ENCODE measurements around the gene MED31. TPM values are rescaled to one million over a fixed set of nuclear protein-coding genes. Genes with fewer than 3 reads are reported as not detected.

MED31 gene
- 10 to 100 TPM; 12.8 to 16.6 TPM for total RNA-seq
- polyA plus RNA-seq (2013, experiment 1 of 2): 25.6 TPM
- 22.8 TPM for polyA plus RNA-seq (2013, experiment 2 of 2)
- long read RNA-seq, experiment 1, transcript MED31-201 (4 exons, 1,654 nt): major isoform, 6 of 8 reads
- long read RNA-seq, experiment 1, partial matches to known transcripts: 0 of 8 reads
- long read RNA-seq, experiment 1, other reads (novel, unspliced or antisense): 1 of 8 reads
- long read RNA-seq, experiment 2, transcript MED31-201 (4 exons, 1,654 nt): major isoform, 6 of 6 reads
- long read RNA-seq, experiment 2, partial matches to known transcripts: 0 of 6 reads
- long read RNA-seq, experiment 2, other reads (novel, unspliced or antisense): 0 of 6 reads
- long read RNA-seq, experiment 3, partial matches to known transcripts: 3 of 11 reads
- long read RNA-seq, experiment 3, other reads (novel, unspliced or antisense): 5 of 11 reads
- long read RNA-seq, experiment 4: 0 reads

- 4 to 6% methylated on average over 10 to 35 of the region's 35 CpGs for WGBS, 2 experiments (ENCODE audit: insufficient coverage in 1 of 2, insufficient read length in 1 of 2)
- Mint-ChIP-seq H3K4me1 (peaks cover 31% of the 10 kb centered on the region), H3K27me3 (ENCODE audit: insufficient read depth) (peaks cover 43% of the 10 kb centered on the region), H3K36me3 (ENCODE audit: low read depth) (peaks cover 11% of the 10 kb centered on the region), H3K9me3 (no peaks in the 10 kb centered on the region), H3K4me3 (peak within 1 kb of the TSS; percentile 98), H3K27ac (peak within 1 kb of the TSS; percentile 98)
- no peak for TF ChIP-seq CTCF (conservative IDR thresholded peaks at IDR 0.05)
- Histone ChIP-seq H3K27me3 (ENCODE audit: control insufficient read depth, insufficient read depth, low read length, poor library complexity, severe bottlenecking) (peaks cover 31% of the 10 kb centered on the region), H3K4me1 (ENCODE audit: control insufficient read depth, insufficient read depth, low read length) (peaks cover 3% of the 10 kb centered on the region), H3K9ac (ENCODE audit: extremely low read depth, low read length, poor library complexity, severe bottlenecking) (peak within 1 kb of the TSS; percentile 97), H3K4me3 (ENCODE audit: low read length) (peak within 1 kb of the TSS; percentile 98), H3K36me3 (ENCODE audit: control insufficient read depth, insufficient read depth, low read length) (peaks cover 25% of the 10 kb centered on the region), H3K27ac (ENCODE audit: low read depth, low read length) (peak within 1 kb of the TSS; percentile 96), H3K9me3 (ENCODE audit: control insufficient read depth, low read length) (no peaks in the 10 kb centered on the region)
- peak; percentile 100 for DNase-seq
Observed at GRCh38 chr17:6651354-6651918, at the start of gene MED31, which contains the start of gene C17orf100. Gene MED31 (minus strand): TSS chr17:6651605. CDS start chr17:6651528, 77 bp downstream. Gene C17orf100 (plus strand): TSS chr17:6651762. CDS start chr17:6651914, 152 bp downstream.

- Histone ChIP-seq H3K4me1 (ENCODE audit: control insufficient read depth, insufficient read depth, low read length) (no peaks in the 10 kb centered on the region), H3K36me3 (ENCODE audit: control insufficient read depth, insufficient read depth, low read length) (no peaks in the 10 kb centered on the region), H3K27ac (ENCODE audit: low read depth, low read length) (no peak overlapping the region), H3K9ac (ENCODE audit: extremely low read depth, low read length, poor library complexity, severe bottlenecking) (no peak overlapping the region), H3K27me3 (ENCODE audit: control insufficient read depth, insufficient read depth, low read length, poor library complexity, severe bottlenecking) (no peaks in the 10 kb centered on the region), H3K9me3 (ENCODE audit: control insufficient read depth, low read length) (no peaks in the 10 kb centered on the region), H3K4me3 (ENCODE audit: low read length) (no peak overlapping the region)
- Mint-ChIP-seq H3K36me3 (ENCODE audit: low read depth) (no peaks in the 10 kb centered on the region), H3K27me3 (ENCODE audit: insufficient read depth) (peaks cover 14% of the 10 kb centered on the region), H3K9me3 (no peaks in the 10 kb centered on the region), H3K4me3 (no peak overlapping the region), H3K4me1 (peaks cover 4% of the 10 kb centered on the region), H3K27ac (no peak overlapping the region)
- no peak for TF ChIP-seq CTCF (conservative IDR thresholded peaks at IDR 0.05)
- WGBS, 2 experiments (ENCODE audit: insufficient coverage in 1 of 2, insufficient read length in 1 of 2): 93 to 94% methylated on average over 8 of the region's 8 CpGs
- peak; percentile 44 for DNase-seq
Observed at GRCh38 chr17:6700948-6701307, 49.5 kb upstream of the MED31 start.

GRCh38 chr17:6699997-6700947 is 48.9 kb upstream of the MED31 start:
- H3K36me3 Mint-ChIP-seq (ENCODE audit: low read depth): no peaks in the 10 kb centered on the region
- DNase-seq: peak; percentile 48
- Histone ChIP-seq H3K9ac (ENCODE audit: extremely low read depth, low read length, poor library complexity, severe bottlenecking) (no peak overlapping the region), H3K36me3 (ENCODE audit: control insufficient read depth, insufficient read depth, low read length) (no peaks in the 10 kb centered on the region), H3K4me1 (ENCODE audit: control insufficient read depth, insufficient read depth, low read length) (no peaks in the 10 kb centered on the region), H3K27me3 (ENCODE audit: control insufficient read depth, insufficient read depth, low read length, poor library complexity, severe bottlenecking) (no peaks in the 10 kb centered on the region), H3K4me3 (ENCODE audit: low read length) (no peak overlapping the region), H3K27ac (ENCODE audit: low read depth, low read length) (no peak overlapping the region), H3K9me3 (ENCODE audit: control insufficient read depth, low read length) (no peaks in the 10 kb centered on the region)
- H3K9me3 Mint-ChIP-seq: no peaks in the 10 kb centered on the region
- no peak for TF ChIP-seq CTCF (conservative IDR thresholded peaks at IDR 0.05)
- H3K27me3 Mint-ChIP-seq (ENCODE audit: insufficient read depth): peaks cover 16% of the 10 kb centered on the region
- H3K4me1 Mint-ChIP-seq: peaks cover 3% of the 10 kb centered on the region
- no peak overlapping the region for H3K4me3 Mint-ChIP-seq
- no peak overlapping the region for H3K27ac Mint-ChIP-seq
- 90% methylated on average over 15 to 16 of the region's 16 CpGs for WGBS, 2 experiments (ENCODE audit: insufficient coverage in 1 of 2, insufficient read length in 1 of 2)

Data from endodermal cell (in vitro differentiated cells).